H1 (cell line): ENCODE results near the gene WNT3A. TPM values are rescaled to one million over a fixed set of nuclear protein-coding genes. Genes with fewer than 3 reads are reported as not detected.

Source experiments
- CTCF ChIA-PET: fragments of 300-600 bp; sonication (Branson Sonifier 250); formaldehyde crosslinking; loops from one replicate; lab custom pipeline; 2021; ENCODE audit not compliant: partially characterized antibody; lab: Charles Lee
- POLR2A ChIA-PET: fragments of 300-600 bp; sonication (Branson Sonifier 250); formaldehyde crosslinking; loops from one replicate; lab custom pipeline; 2021; ENCODE audit warnings: inconsistent platforms; ENCODE audit not compliant: partially characterized antibody; lab: Charles Lee
- DNase-seq, 2 experiments: peaks; one replicate each; pipeline versions ENCODE4 v3.0.0 to v3.0.0-alpha.2; 2010 to 2022; ENCODE audit warnings: low spot score in 2 of 2, low read depth in 1 of 2, mixed read lengths in 1 of 2
- FAIRE-seq: peaks from 2 replicates; lab custom pipeline; 2011; peaks lifted over from hg19 to GRCh38; lab: Jason Lieb, UNC
- H2AFZ ChIP-seq: 2 replicates; pipeline ENCODE4 v1.8.1; 2012; ENCODE audit warnings: low read length, inconsistent platforms
- H2AK5ac ChIP-seq: 2 replicates; pipeline ENCODE4 v1.6.1; 2013; ENCODE audit warnings: low read depth, low read length
- H2BK120ac ChIP-seq: replicated peaks from 2 replicates; pipeline ENCODE3; 2013; ENCODE audit warnings: low read depth, low read length, inconsistent platforms
- H2BK12ac ChIP-seq: 2 replicates; pipeline ENCODE4 v1.6.1; 2013; ENCODE audit warnings: low read depth, low read length
- H2BK15ac ChIP-seq: 2 replicates; pipeline ENCODE4 v1.6.1; 2013; ENCODE audit warnings: low read length
- H2BK20ac ChIP-seq: 2 replicates; pipeline ENCODE4 v1.6.1; 2013; ENCODE audit warnings: low read length
- H2BK5ac ChIP-seq: 2 replicates; pipeline ENCODE4 v1.6.1; 2013; ENCODE audit warnings: low read depth, low read length
- H3K14ac ChIP-seq: 2 replicates; pipeline ENCODE4 v1.6.1; 2013; ENCODE audit warnings: inconsistent platforms; ENCODE audit not compliant: insufficient read length
- H3K18ac ChIP-seq: 2 replicates; pipeline ENCODE4 v1.6.1; 2013; ENCODE audit warnings: low read length; ENCODE audit errors: extremely low read depth
- H3K23ac ChIP-seq: 2 replicates; pipeline ENCODE4 v1.6.1; 2013; ENCODE audit warnings: inconsistent platforms; ENCODE audit not compliant: insufficient read length
- H3K23me2 ChIP-seq: 2 replicates; pipeline ENCODE4 v1.6.1; 2013; ENCODE audit warnings: low read depth, low read length
- H3K27ac ChIP-seq: 2 replicates; pipeline ENCODE4 v1.6.1; 2011; ENCODE audit warnings: low read depth, low read length, inconsistent platforms
- H3K27me3 ChIP-seq, 4 experiments: replicated peaks in 1 of 4; 1 replicate in 1 of 4; 2 replicates in 3 of 4; pipeline versions ENCODE4 v1.6.1 to v1.8.1; 2011 to 2013; ENCODE audit warnings: low read length in 3 of 4, mild to moderate bottlenecking in 3 of 4, inconsistent platforms in 2 of 4, mixed read lengths in 2 of 4, moderate library complexity in 1 of 4; ENCODE audit not compliant: control insufficient read depth in 3 of 4, insufficient read depth in 3 of 4; ENCODE audit errors: extremely low read depth in 1 of 4
- H3K36me3 ChIP-seq, 4 experiments: 2 replicates each; pipeline versions ENCODE4 v1.6.1 to v1.8.1; 2011 to 2013; ENCODE audit warnings: mild to moderate bottlenecking in 4 of 4, low read length in 3 of 4, moderate library complexity in 2 of 4, control low read depth in 1 of 4, inconsistent platforms in 1 of 4; ENCODE audit not compliant: insufficient read depth in 4 of 4, control insufficient read depth in 2 of 4
- H3K4ac ChIP-seq: replicated peaks from 2 replicates; pipeline ENCODE3; 2013; ENCODE audit warnings: low read length, low read depth, mixed read lengths, inconsistent platforms; ENCODE audit not compliant: insufficient read length
- H3K4me1 ChIP-seq, 4 experiments: replicated peaks in 1 of 4; 1 replicate in 1 of 4; 2 replicates in 3 of 4; pipeline versions ENCODE4 v1.6.1 to v1.8.1; 2011 to 2013; ENCODE audit warnings: low read length in 3 of 4, inconsistent platforms in 2 of 4, mixed read lengths in 1 of 4; ENCODE audit not compliant: insufficient read depth in 4 of 4, control insufficient read depth in 3 of 4
- H3K4me2 ChIP-seq, 2 experiments: 2 replicates each; pipeline versions ENCODE4 v1.6.1 to v1.8.1; 2011 to 2013; ENCODE audit warnings: low read depth in 2 of 2, low read length in 2 of 2, control low read depth in 1 of 2, inconsistent platforms in 1 of 2, mild to moderate bottlenecking in 1 of 2; ENCODE audit not compliant: insufficient read depth in 1 of 2
- H3K4me3 ChIP-seq, 4 experiments: fragments of 200-600, 300-600 bp in 1 of 4; sonication (generic), shearing (Covaris generic), sonication (Bioruptor Twin) in 1 of 4; 2 replicates each; pipeline versions ENCODE4 v1.5.1 to v1.8.1; 2011 to 2016; ENCODE audit warnings: low read length in 4 of 4, low read depth in 3 of 4, control low read depth in 2 of 4, inconsistent platforms in 2 of 4, mild to moderate bottlenecking in 2 of 4, mixed read lengths in 1 of 4, moderate library complexity in 1 of 4; ENCODE audit not compliant: insufficient read depth in 2 of 4; ENCODE audit errors: extremely low read depth in 1 of 4
- H3K56ac ChIP-seq: replicated peaks from 2 replicates; pipeline ENCODE3; 2013; ENCODE audit warnings: low read depth, mild to moderate bottlenecking, mixed read lengths, low read length, inconsistent platforms; ENCODE audit not compliant: insufficient read length
- H3K79me1 ChIP-seq: 2 replicates; pipeline ENCODE4 v1.6.1; 2013; ENCODE audit warnings: low read depth, low read length, control low read depth
- H3K79me2 ChIP-seq, 2 experiments: 2 replicates each; pipeline versions ENCODE4 v1.6.1 to v1.8.1; 2012 to 2013; ENCODE audit warnings: low read length in 2 of 2, mild to moderate bottlenecking in 2 of 2, inconsistent platforms in 1 of 2; ENCODE audit not compliant: insufficient read depth in 2 of 2, control insufficient read depth in 1 of 2
- H3K9ac ChIP-seq, 4 experiments: replicated peaks in 1 of 4; 1 replicate in 1 of 4; 2 replicates in 3 of 4; pipeline versions ENCODE4 v1.6.1 to v1.8.1; 2011 to 2013; ENCODE audit warnings: low read depth in 3 of 4, low read length in 3 of 4, control low read depth in 2 of 4, mild to moderate bottlenecking in 2 of 4, moderate library complexity in 2 of 4, inconsistent platforms in 1 of 4; ENCODE audit errors: extremely low read depth in 1 of 4
- H3K9me3 ChIP-seq, 2 experiments: 2 replicates each; pipeline versions ENCODE4 v1.6.1 to v1.8.1; 2012 to 2013; ENCODE audit warnings: mild to moderate bottlenecking in 2 of 2, moderate library complexity in 2 of 2, control low read depth in 1 of 2, inconsistent platforms in 1 of 2, low read depth in 1 of 2, low read length in 1 of 2, mixed read lengths in 1 of 2; ENCODE audit not compliant: insufficient read depth in 2 of 2
- H4K20me1 ChIP-seq, 2 experiments: replicated peaks in 1 of 2; 2 replicates each; pipeline versions ENCODE3 to v1.8.1; 2011 to 2013; ENCODE audit warnings: inconsistent platforms in 2 of 2, low read length in 2 of 2, mild to moderate bottlenecking in 1 of 2; ENCODE audit not compliant: insufficient read depth in 2 of 2, control insufficient read depth in 1 of 2
- H4K5ac ChIP-seq: 2 replicates; pipeline ENCODE4 v1.6.1; 2013; ENCODE audit warnings: low read length, low read depth, mixed read lengths, inconsistent platforms; ENCODE audit not compliant: insufficient read length
- H4K8ac ChIP-seq: 2 replicates; pipeline ENCODE4 v1.8.0; 2013; ENCODE audit warnings: mild to moderate bottlenecking, moderate library complexity, low read length, inconsistent platforms; ENCODE audit not compliant: insufficient read depth; ENCODE audit errors: extremely low read depth
- H4K91ac ChIP-seq: replicated peaks from 2 replicates; pipeline ENCODE3; 2013; ENCODE audit warnings: low read length, mixed read lengths, inconsistent platforms; ENCODE audit not compliant: insufficient read length
- GTF2F1 ChIP-seq: IDR thresholded peaks from 2 replicates; pipeline ENCODE4 v1.6.1; 2012; ENCODE audit warnings: low read depth, low read length, improper control_type of control experiment, borderline replicate concordance
- HDAC2 ChIP-seq, 2 experiments: fragments of 300-600 bp in 1 of 2; sonication (generic) in 1 of 2; IDR thresholded peaks; 2 replicates each; pipeline ENCODE4 v1.6.1; 2011 to 2012; ENCODE audit warnings: low read depth in 2 of 2, low read length in 2 of 2, mild to moderate bottlenecking in 2 of 2, moderate library complexity in 2 of 2, borderline replicate concordance in 1 of 2, inconsistent platforms in 1 of 2
- KDM5A ChIP-seq: fragments of 200-600 bp; IDR thresholded peaks from 2 replicates; pipeline ENCODE4 v1.7.1; 2012; ENCODE audit warnings: mild to moderate bottlenecking, low read length, inconsistent platforms, mixed read lengths
- POLR2A ChIP-seq, 2 experiments: IDR thresholded peaks; 1 replicate in 1 of 2; 2 replicates in 1 of 2; pipeline ENCODE4 v1.6.1; 2011; ENCODE audit warnings: low read depth in 2 of 2, low read length in 2 of 2, mild to moderate bottlenecking in 2 of 2; ENCODE audit errors: control extremely low read depth in 1 of 2
- POU5F1 ChIP-seq: IDR thresholded peaks from 2 replicates; pipeline ENCODE4 v1.6.1; 2011; ENCODE audit warnings: low read depth, mild to moderate bottlenecking, low read length, moderate library complexity
- RNF2 ChIP-seq: fragments of 200-900, 300-1000 bp; sonication (generic); IDR thresholded peaks from 2 replicates; pipeline ENCODE4 v1.7.1; 2016; ENCODE audit warnings: borderline replicate concordance, low read depth, mild to moderate bottlenecking, antibody characterized with exemption, low read length; ENCODE audit not compliant: poor library complexity, severe bottlenecking; ENCODE audit errors: missing control alignments
- SIN3A ChIP-seq, 2 experiments: IDR thresholded peaks in 1 of 2; conservative IDR thresholded peaks in 1 of 2; 2 replicates each; pipeline ENCODE4 v1.6.1; 2011 to 2012; ENCODE audit warnings: low read length in 2 of 2, improper control_type of control experiment in 1 of 2, low read depth in 1 of 2, mild to moderate bottlenecking in 1 of 2
- SIX5 ChIP-seq: IDR thresholded peaks from 2 replicates; pipeline ENCODE4 v1.6.1; 2011; ENCODE audit warnings: mild to moderate bottlenecking, low read depth, low read length
- SP1 ChIP-seq: IDR thresholded peaks from 2 replicates; pipeline ENCODE4 v1.6.1; 2011; ENCODE audit warnings: low read depth, low read length
- WGBS, 2 experiments: shearing (Covaris generic) in 1 of 2; methylation state at CpG; one replicate each; pipeline versions ENCODE4 v1.1.6 to v1.1.7; 2013 to 2015; ENCODE audit warnings: low lambda C conversion rate in 2 of 2, mixed read lengths in 2 of 2, inconsistent platforms in 1 of 2, low coverage in 1 of 2, missing lambda C conversion rate in 1 of 2; ENCODE audit not compliant: insufficient replicate concordance in 2 of 2, insufficient coverage in 1 of 2, insufficient read length in 1 of 2; ENCODE audit errors: extremely low coverage in 1 of 2, missing lambda C conversion rate in 1 of 2; 5-methylcytosine and 5-hydroxymethylcytosine counted together
- polyA plus RNA-seq, 7 experiments: library from polyadenylated mRNA; depleted of rRNA in 3 of 7; stranded (reverse) in 5 of 7; unstranded in 2 of 7; fragments of >200 nt in 5 of 7; fragments of 200-250 nt in 2 of 7; gene quantifications; 1 replicate in 5 of 7; 2 replicates in 1 of 7; 4 replicates in 1 of 7; pipeline versions ENCODE4 v1.2.1 to v1.2.3, GENCODE V29; 2011 to 2013; ENCODE audit warnings: missing spikeins in 2 of 7, mixed read lengths in 2 of 7
- total RNA-seq: library from RNA; stranded (reverse); fragmentation: NEBNext Ultra II Directional; extraction: Animal tissue kit (Norgen Biotek cat#: 25700); gene quantifications from 2 replicates; pipeline ENCODE4 v1.2.1, GENCODE V29; 2021
- TF ChIP-seq, protein P1 (sequence below), 3 experiments: IDR thresholded peaks; 1 replicate in 2 of 3; 2 replicates in 1 of 3; pipeline versions ENCODE4 v1.5.1 to v1.6.1; 2011; ENCODE audit warnings: low read length in 3 of 3, mild to moderate bottlenecking in 3 of 3, inconsistent platforms in 2 of 3, low read depth in 1 of 3, moderate library complexity in 1 of 3; ENCODE audit not compliant: insufficient read depth in 1 of 3; ENCODE audit errors: control extremely low read depth in 1 of 3

Gene WNT3A
- total and polyA plus RNA-seq, 2 of the 8 experiments (the other 6 are each of a cell fraction or from before 2014, with no cell fraction given): 0.08 to 0.19 TPM

DNA sequence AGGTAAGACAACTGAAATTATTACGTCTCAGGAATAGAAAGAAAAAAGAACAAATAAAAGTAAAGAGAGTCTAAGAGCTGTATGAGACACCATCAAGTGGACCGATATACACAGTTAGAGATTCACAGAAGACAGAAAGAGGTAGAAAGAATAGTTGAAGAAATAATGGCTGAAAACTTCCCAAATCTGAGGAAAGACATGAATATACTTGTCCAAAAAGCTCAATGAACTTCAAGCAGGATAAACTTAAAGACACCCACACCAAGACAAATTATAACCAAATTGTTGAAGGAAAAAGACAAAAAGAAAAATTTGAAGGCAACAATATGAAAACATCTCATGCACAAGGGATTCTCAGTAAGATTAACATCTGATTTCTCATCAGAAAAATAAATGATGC, 19.6 kb upstream of the WNT3A start:
- Histone ChIP-seq H3K27me3 (no peaks in the 10 kb centered on the region), H3K79me2 (no peaks in the 10 kb centered on the region), H3K9ac (no peak overlapping the region), H3K4me3 (no peak overlapping the region), H2BK5ac (no peak overlapping the region), H3K18ac (no peak overlapping the region), H3K4ac (no peak overlapping the region), H3K56ac (no peak overlapping the region), H4K5ac (no peak overlapping the region), H3K23me2 (no peaks in the 10 kb centered on the region), H2BK20ac (no peak overlapping the region), H4K91ac (no peak overlapping the region), H3K9me3 (no peaks in the 10 kb centered on the region), H3K79me1 (no peaks in the 10 kb centered on the region), H3K4me1 (no peaks in the 10 kb centered on the region), H3K36me3 (no peaks in the 10 kb centered on the region), H4K8ac (no peak overlapping the region), H4K20me1 (no peaks in the 10 kb centered on the region), H3K14ac (no peak overlapping the region), H3K4me2 (no peak overlapping the region), H2AFZ (no peak overlapping the region), H3K23ac (no peak overlapping the region), H3K27ac (no peak overlapping the region), H2BK12ac (no peak overlapping the region), H2AK5ac (no peak overlapping the region), H2BK120ac (no peak overlapping the region), H2BK15ac (no peak overlapping the region)
- POLR2A ChIA-PET: no interaction called here
- TF ChIP-seq GTF2F1 (no peak), KDM5A (no peak), POLR2A (IDR thresholded peaks at IDR 0.05; ENCODE audit: control extremely low read depth in 1 of 2, low read depth in 2 of 2, low read length in 2 of 2) (no peak), HDAC2 (IDR thresholded peaks at IDR 0.05; ENCODE audit: borderline replicate concordance in 1 of 2, low read depth in 2 of 2, low read length in 2 of 2) (no peak), RNF2 (no peak), SIN3A (conservative IDR thresholded peaks at IDR 0.05 in 1 of 2, IDR thresholded peaks at IDR 0.05 in 1 of 2; ENCODE audit: low read depth in 1 of 2, low read length in 2 of 2) (no peak), SIX5 (no peak), SP1 (no peak), POU5F1 (no peak)
- TF ChIP-seq, protein P1, sequence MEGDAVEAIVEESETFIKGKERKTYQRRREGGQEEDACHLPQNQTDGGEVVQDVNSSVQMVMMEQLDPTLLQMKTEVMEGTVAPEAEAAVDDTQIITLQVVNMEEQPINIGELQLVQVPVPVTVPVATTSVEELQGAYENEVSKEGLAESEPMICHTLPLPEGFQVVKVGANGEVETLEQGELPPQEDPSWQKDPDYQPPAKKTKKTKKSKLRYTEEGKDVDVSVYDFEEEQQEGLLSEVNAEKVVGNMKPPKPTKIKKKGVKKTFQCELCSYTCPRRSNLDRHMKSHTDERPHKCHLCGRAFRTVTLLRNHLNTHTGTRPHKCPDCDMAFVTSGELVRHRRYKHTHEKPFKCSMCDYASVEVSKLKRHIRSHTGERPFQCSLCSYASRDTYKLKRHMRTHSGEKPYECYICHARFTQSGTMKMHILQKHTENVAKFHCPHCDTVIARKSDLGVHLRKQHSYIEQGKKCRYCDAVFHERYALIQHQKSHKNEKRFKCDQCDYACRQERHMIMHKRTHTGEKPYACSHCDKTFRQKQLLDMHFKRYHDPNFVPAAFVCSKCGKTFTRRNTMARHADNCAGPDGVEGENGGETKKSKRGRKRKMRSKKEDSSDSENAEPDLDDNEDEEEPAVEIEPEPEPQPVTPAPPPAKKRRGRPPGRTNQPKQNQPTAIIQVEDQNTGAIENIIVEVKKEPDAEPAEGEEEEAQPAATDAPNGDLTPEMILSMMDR (IDR thresholded peaks at IDR 0.05; ENCODE audit: control extremely low read depth in 1 of 3, insufficient read depth in 1 of 3, low read depth in 1 of 3, low read length in 3 of 3): no peak
- WGBS, 2 experiments: 78% methylated on average over 2 of the region's 2 CpGs; no CpG with 5 or more reads in 1 of the 2 experiments
- FAIRE-seq: no peak
- no peak for DNase-seq
- CTCF ChIA-PET: interaction anchor here (1.3 to 2.5 kb wide), 2 partner anchors 13 to 18 kb away, joined by 4 to 12 read pairs; no protein-coding TSS in a partner anchor
